HG03521 (cell line): Measurements from ENCODE around the gene STING1.
"Not testable (repeated sequence)": the region's sequence is repeated elsewhere in the genome, so short reads cannot be mapped to it uniquely, and the experiment has no call there.

ENCODE experiments used
- ATAC-seq: cut with Tn5 transposase; IDR thresholded peaks from one replicate; pipeline ENCODE4 v1.9.1; 2021; ENCODE audit warnings: mild to moderate bottlenecking, moderate library complexity; ENCODE audit not compliant: unreplicated experiment

Gene STING1

DNA sequence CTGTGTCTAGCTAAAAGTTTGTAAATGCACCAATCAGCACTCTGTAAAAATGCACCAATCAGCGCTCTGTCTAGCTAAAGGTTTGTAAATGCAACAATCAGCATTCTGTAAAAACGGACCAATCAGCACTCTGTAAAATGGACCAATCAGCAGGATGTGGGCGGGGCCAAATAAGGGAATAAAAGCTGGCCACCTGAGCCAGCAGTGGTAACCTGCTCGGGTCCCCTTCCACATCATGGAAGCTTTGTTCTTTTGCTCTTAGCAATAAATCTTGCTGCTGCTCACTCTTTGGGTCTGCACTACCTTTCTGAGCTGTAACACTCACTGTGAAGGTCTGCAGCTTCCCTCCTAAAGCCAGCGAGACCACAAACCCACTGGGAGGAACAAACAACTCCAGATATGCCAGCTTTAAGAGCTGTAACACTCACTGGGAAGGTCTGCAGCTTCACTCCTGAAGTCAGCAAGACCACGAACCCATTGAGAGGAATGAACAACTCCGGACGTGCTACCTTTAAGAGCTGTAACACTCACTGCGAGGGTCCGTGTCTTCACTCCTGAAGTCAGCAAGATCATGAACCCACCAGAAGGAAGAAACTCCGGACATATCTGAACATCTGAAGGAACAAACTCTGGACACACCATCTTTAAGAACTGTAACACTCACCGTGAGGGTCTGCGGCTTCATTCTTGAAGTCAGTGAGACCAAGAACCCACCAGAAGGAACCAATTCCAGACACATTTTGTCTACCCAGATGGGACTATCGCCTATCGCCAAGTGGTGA, 20.7 kb upstream of the STING1 start:
- not testable (repeated sequence) for ATAC-seq

DNA sequence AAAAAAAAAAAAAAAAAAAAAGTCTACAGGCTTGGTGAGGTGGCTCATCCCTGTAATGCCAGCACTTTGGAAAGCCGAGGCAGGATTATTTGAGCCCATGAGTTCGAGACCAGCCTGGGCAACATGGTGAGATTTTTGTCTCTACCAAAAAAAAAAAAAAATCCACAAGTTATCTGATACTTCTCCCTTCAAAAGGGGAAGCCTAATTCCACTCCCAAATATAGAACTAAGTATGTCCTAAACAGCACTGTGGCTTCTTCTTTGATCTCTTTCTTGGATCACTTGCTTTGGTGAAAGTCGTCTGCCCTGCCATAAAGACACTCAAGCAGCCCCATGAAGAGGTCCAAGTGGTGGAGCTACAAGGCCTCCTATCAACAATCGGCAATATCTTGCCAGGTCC, 18.8 kb upstream of the STING1 start:
- no peak for ATAC-seq

DNA sequence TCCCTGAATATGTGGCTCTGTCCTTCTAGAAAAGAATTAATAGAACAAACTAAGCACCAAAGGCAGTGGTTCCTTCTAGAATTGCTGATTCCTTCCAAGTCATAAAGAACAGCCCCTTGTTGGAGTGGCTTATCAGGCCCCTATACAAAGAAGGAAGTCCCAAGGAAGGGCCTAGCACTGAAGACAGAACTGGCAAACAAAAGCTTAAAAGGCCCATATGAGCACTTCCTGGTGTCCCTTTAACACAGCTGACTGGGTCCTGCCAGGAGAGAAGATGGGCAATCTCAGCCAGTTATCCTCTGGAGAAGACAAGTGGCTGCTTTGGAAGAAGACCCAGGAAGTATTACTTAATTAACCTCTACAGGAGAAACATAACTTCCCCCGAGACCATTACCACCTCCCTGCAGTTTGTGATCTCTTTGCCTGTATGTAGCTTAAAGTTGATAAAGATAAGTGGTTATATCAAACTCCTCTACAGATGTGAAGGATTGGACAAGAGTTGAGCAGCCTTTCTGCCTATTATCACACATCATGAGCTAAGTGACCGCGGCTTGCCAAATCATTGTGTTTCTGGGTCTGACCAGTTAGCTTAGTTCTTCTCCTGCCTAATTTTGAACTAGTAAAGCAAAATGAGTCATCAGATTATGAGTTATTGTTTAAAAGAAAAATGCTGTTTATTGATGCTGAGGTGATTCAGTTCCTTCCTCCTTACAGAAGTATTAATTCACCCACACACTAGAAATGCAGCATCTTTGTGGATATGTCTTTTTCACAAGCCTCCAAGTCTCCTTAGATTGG, 13.3 kb upstream of the STING1 start:
- no peak for ATAC-seq

DNA sequence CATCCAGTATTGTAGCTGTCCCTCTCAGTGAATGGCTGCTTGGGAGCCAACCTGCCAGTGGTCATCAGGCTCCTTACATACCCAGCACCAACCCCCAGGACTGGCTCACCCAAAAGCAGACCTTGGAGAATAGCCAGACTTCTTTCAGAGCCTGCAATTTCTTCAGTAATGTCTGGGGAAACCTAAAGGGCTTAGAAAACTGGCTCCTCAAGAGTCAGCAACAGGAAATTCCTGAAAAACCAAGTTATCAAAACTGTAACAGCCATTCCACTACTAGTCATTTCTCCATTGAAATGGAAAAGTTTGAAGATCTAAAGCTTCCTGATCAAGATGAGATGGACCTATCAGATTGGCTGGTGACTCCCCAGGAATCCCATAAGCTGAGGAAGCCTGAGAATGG, 12.3 kb upstream of the STING1 start:
- ATAC-seq, result no peak

DNA sequence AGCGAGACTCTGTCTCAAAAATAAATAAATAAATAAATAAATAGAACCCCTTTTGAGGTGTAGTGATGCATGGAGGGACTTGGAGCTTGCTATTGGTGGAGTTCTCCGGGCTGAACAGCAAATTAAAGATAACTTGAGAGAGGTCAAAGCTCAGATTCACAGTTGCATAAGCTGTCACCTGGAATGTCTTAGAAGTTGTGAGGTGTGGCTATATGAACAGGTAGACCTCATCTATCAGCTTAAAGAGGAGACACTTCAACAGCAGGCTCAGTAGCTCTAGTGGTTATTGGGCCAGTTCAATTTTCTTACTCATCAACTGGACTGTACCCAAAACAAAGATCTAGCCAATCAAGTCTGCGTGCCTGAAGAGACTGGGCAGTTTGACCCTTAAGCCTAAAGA, 11.7 kb upstream of the STING1 start:
- ATAC-seq, result no peak

DNA sequence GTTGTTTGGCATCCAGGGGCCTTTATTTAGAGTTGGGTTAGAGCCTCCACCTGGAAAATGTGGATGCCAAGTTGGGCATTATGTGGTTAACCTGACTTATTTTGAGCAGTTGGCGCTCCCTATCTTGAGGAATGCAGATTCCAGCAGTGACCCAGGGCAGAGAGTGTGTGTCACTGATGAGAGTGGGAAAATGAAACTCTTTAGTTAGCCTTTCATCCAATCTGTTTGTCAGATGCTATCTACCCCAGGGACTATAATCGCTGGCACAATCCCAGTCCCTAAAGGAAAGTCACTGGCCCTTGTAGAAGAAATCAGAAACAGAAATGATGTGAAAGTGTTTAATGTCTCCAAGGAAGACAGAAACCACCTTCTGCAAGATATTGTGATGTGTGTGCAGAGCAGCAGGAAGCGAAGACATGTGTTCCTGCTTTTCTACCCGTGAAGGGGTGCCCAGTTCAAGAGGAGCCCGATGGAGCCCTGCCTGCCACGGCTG, 10.2 kb upstream of the STING1 start:
- no peak for ATAC-seq

DNA sequence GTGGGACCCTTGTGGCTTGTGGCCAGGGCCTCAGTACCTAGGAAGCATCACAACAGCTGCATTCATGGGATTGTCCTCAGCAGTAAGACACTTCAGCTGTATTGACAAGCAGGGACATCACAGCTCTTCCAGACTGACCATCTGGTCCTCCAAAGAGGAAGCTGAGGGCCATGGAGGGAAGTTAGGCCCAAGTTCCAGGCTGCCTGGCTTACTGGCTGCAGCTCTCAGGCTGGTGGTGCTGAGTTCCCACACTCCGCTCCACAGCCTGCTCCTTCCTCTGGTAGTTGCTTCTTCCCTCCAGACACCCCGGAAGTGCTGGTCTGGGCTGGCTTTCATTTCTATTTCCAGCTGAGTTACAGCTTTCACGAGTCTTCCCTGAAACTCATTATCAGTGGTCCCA, 5.7 kb upstream of the STING1 start:
- ATAC-seq, result no peak

DNA sequence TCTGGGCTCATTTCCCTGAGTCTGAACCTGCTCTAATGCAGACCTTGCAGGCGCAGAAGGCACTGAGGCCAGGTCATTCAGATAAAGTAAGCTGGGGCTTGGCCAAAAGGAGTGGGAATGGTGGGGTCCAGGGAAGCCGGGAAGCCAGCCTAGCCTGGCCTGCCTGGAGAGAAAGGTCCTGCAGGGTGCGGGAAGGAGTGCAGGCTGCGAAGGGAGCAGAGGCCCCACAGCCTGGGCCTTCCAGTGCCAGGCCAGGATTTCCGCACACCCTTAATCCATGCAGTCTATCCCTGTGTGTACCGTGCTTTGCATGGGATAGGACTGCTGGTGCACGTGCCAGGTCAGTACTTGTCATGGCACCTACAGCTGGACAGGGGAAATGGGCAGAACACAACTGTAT, 3.6 kb upstream of the STING1 start:
- ATAC-seq, result no peak

DNA sequence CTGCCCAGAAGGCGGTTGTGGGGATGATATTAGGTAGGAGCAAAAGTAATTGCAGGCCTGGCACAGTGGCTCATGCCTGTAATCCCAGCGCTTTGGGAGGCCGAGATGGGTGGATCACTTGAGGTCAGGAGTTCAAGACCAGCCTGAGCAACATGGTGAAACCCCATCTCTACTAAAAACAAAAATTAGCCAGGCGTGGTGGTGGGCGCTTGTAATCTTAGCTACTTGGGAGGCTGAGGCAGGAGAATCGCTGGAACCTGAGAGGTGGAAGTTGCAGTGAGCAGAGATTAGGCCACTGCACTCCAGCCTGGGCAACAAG, 291 bp upstream of the STING1 start:
- ATAC-seq, result not testable (repeated sequence)

DNA sequence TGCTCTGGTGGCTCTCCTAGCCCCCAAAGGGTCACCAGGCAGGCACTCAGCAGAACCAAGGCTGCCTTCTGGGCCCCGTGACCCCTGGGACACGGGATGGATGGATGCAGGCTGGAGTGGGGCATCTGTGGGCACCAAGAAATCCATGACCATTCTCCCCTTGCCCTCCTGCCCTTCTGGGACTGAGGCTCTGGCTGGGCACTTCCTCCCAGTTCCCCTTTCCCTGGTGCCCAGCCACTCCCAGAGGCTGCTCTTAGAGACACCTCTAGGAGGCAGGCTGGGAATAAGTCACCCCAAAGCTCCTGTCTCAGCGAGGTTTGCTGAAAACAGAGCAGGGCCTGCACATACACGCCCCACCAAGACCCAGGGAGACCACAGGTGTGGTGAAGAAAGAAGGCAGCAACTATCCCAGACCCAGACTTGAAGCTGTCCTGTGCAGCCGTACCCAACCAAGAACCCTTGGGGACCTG, 943 bp downstream of the STING1 start:
- no peak for ATAC-seq

DNA sequence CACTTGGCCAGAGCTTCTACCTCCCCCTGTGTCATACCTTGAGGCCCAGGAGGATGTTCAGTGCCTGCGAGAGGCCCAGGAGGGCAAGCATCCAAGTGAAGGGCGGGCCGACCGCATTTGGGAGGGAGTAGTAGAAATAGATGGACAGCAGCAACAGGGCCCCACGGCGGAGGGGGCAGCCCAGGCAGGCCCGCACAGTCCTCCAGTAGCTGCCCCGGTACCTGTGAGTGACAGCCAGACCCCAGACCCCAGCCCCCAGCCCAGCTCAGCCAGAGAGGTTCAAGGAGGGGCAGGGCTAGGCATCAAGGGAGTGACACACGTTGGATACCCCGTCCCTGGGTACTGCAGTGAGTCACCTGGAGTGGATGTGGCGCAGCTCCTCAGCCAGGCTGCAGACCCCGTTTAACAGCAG, 1.4 kb downstream of the STING1 start:
- no peak for ATAC-seq

DNA sequence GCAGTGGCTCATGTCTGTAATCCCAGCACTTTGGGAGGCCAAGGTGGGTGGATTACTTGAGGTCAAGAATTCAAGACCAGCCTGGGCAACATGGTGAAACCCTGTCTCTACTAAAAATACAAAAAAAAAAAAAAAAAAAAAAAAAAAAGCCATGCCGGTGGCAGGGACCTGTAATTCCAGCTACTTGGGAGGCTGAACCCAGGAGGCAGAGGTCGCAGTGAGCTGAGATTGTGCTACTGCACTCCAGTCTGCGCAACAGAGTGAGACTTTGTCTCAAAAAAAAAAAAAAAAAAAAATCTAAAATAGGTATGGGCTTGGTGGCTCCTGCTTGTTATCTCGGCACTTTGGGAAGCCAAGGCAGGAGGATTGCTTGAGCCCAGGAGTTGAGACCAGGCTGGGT, 2.8 kb downstream of the STING1 start:
- not testable (repeated sequence) for ATAC-seq

DNA sequence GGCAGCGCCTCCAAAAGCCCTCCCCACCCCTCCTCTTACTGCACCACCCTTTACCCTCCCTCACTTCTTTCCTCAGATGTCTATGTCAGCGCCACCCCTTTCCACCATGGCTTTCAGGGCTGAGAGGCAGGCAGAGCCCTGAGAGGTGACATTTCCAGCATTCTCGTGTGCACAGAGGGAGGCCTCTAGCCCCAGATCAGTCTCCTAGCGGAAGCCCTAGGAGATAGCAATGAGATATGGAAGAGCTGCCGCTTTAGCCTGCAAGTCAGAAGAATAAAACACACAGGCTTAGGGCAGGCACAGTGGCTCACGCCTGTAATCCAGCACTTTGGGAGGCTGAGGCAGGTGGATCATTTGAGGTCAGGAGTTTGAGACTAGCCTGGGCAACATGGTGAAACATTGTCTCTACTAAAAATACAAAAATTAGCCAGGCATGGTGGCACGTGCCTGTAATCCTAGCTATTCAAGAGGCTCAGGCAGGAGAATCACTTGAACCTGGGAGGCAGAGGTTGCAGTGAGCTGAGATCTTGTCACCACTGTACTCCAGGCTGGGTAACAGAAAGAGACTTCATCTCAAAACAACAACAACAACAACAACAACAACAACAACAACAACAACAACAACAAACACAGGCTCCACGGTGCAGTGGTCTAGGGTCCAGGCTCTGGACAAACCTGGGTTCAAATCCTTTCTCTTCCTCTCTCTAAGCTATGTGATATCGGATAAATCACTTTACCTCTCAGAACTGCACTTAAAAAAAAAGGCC, 3.7 kb downstream of the STING1 start:
- ATAC-seq, result not testable (repeated sequence)

DNA sequence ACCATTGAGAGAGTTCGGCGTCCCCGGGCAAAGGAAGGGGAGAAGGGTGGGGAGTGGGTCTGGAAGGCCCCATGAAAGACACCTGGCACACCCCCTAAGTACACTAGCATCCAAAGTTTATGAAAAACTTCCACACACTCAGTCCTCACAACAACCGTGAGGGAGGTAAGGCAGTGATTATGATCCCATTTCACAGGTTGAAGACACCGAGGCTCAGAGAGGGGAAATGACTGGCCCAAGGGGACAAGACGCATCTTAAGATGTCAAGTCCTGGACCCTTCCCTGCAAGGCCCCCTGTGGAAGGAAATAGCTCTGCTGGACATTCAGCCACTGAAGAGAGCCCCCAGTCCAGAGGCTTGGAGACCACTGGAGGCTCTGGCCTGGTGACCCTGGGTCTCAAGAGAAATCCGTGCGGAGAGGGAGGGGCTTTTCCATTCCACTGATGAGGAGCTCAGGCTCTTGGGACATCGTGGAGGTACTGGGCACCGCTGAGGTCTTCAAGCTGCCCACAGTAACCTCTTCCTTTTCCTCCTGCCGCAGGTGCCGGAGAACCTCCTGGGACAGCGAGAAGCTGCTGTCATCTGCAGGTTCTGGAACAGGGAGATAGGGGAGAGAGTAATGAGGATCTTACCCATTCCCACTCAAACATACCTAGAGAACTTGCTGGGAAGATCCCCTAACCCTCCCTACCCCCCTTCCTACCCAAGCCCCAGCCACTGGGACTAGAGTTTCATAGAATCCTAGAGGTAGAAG, 6.5 kb downstream of the STING1 start:
- no peak for ATAC-seq

DNA sequence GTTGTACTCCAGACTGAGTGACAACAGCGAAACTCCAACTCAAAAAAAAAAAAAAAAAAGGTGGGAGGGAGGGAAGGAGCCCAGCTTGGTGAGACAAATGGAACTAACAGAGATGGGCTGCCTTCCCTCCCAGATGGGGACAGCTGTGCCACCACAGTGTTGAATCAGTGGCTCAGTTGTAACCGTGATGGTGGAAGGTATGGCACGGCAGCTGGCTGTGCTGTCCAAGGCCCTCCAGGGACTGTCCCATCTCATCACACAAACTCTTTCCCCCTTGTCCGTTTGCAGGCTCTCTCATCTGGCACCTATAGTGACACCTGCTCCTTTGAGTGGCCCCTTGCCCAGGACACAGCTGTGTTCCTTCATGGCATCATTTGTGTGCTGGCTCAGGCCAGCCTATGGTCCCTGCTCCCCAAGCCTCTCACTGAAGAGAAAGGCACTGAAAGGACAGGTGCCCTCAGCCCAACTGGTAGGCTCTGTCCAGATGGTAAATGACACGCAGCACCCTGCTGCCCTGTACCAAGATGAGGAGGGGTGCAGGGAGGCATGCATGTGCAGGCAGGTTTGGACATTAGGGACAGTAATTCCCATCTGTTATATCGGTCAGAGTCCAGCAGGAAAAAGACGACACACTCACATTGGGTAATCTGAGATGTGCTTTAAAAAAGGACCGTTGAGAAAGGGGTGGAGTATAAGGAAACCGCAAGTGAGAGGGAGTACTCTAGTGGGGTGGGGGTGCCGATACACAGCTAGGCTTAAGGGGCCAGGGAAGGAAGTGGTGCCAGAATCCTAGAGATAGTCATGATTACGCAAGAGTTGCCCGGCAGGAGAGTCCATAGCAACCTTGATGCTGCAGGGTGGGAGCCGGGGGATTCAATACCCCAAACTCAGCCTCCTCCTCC, 7.4 kb downstream of the STING1 start:
- no peak for ATAC-seq

DNA sequence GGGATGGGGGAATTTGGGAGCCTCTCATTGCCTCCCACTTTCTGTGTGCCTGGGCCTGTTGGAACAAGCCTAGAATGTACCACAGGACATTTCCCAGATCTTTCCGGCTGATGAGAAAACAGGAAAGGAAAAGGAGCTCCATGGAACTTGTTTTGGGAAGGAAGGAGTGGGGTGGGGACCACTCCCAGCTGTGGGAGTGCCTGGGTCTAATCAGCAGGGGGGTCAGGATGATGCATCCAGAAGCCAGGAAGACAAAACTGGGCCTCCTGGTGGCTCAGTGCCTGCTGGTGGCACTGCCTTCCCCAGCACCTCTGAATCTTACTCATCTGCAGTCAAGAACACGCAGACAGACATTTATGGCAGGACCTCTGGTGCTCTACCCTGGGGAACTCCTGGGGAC, 9.0 kb downstream of the STING1 start:
- no peak for ATAC-seq

DNA sequence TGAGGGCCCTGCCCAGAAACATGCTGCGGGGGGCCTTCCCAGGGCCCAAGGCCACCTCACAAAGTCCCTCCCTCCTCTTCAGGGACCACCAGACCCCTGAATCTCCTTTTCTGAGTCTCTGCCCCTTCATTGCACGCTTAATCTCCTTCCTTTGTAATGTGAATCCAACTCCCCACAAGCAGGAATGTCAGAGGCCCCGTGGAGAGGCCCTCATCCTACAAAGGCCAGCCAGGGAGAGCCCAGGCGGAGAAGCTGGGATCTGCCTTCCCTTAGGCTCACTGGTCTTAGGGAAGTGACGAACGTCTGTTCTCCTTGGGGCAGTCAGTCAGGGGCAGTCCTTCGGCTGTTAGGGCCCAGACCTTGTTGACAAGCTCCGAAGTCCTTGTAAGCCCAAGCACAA, 9.5 kb downstream of the STING1 start:
- no peak for ATAC-seq

DNA sequence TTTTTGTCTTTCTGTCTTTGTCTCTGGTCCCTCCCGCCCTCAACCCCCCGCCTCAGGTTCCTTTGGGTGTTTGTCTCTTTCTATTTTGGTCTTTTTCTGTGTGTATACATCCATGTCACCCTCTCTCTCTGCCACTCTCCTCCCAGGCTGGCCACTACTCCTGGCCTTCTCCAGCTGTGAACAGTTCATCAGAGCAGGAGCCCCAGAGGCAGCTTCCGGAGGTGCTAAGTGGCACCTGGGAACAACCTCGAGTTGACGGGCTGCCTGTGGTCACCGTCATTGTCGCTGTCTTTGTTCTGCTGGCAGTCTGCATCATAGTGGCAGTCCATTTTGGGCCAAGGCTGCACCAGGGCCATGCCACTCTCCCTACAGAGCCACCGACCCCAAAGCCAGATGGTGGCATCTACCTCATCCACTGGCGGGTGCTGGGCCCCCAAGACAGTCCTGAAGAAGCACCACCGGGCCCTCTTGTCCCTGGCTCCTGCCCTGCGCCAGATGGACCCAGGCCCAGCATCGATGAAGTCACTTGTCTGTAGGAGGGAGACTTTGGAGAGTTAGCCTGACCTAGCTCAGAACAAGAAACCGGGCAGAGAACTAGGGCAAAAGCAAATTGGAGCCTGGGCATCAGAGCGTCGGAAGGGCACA, 10.1 kb downstream of the STING1 start:
- no peak for ATAC-seq

DNA sequence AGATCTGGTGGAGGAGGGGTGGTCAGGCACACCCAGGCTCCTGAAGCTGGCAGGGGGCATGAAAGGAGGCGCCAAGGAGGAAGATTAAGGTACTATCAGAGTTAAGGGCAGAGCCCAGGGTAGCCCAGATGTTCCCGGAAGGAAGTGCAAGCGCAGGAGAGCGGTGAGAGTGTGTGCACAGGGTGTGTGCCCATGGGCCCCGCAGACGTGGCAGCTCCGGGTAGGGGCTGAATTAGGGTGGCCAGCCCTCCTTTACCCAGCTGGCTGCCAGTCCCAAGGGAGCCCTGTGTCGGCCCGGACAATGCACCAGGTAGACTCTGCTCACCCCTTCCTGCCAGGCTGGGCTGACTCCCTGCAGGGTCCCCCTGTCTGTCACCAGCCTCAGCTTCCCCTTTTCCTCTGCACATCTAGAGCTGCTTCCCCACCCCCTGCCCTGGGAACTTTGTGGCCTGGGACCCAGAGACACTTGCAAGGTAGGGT, 11.7 kb downstream of the STING1 start, which contains the start of gene SMIM33:
TSS of gene SMIM33 (plus strand) at position 184 of the 480 bp plus-strand sequence. CDS start at position 302, 118 bp downstream.
- no peak for ATAC-seq
